GM23248 (cell line): ENCODE results near the gene BTN2A1. TPM values are rescaled to one million over a fixed set of nuclear protein-coding genes. Genes with fewer than 3 reads are reported as not detected.
A peak's percentile ranks its signal among the peaks of the same experiment; 100 is the strongest.

Experiments used
- DNase-seq: peaks from one replicate; pipeline ENCODE4 v3.0.0-alpha.2; 2015
- H2AFZ ChIP-seq: fragments of 200-600 bp; sonication (generic); 2 replicates; pipeline ENCODE4 v1.6.1; 2016; ENCODE audit warnings: antibody characterized with exemption
- H3F3A ChIP-seq: fragments of 200-600 bp; sonication (generic); 2 replicates; pipeline ENCODE4 v1.6.1; 2016; ENCODE audit warnings: mild to moderate bottlenecking, antibody characterized with exemption, mixed run types; ENCODE audit not compliant: insufficient read depth
- H3K27ac ChIP-seq: fragments of 200-600 bp; sonication (generic); 2 replicates; pipeline ENCODE4 v1.5.1; 2016; ENCODE audit warnings: mild to moderate bottlenecking
- H3K27me3 ChIP-seq: fragments of 200-600 bp; sonication (generic); replicated peaks from 2 replicates; pipeline ENCODE4 v1.6.1; 2016; ENCODE audit warnings: mild to moderate bottlenecking; ENCODE audit not compliant: insufficient read depth
- H3K36me3 ChIP-seq: fragments of 200-600 bp; sonication (generic); 2 replicates; pipeline ENCODE4 v1.6.1; 2016; ENCODE audit warnings: low read depth, mild to moderate bottlenecking
- H3K4me1 ChIP-seq: fragments of 200-600 bp; sonication (generic); 2 replicates; pipeline ENCODE4 v1.6.1; 2016; ENCODE audit warnings: mild to moderate bottlenecking; ENCODE audit not compliant: insufficient read depth
- H3K4me2 ChIP-seq: fragments of 200-600 bp; sonication (generic); one replicate; pipeline ENCODE4 v1.6.1; 2016; ENCODE audit warnings: mild to moderate bottlenecking; ENCODE audit not compliant: unreplicated experiment
- H3K4me3 ChIP-seq: fragments of 200-600 bp; sonication (generic); 2 replicates; pipeline ENCODE4 v1.5.1; 2016; ENCODE audit warnings: mild to moderate bottlenecking
- H3K79me2 ChIP-seq: fragments of 200-600 bp; sonication (generic); 2 replicates; pipeline ENCODE4 v1.6.1; 2016; ENCODE audit warnings: mild to moderate bottlenecking; ENCODE audit not compliant: insufficient read depth
- H3K9ac ChIP-seq: fragments of 200-600 bp; sonication (generic); 2 replicates; pipeline ENCODE4 v1.6.1; 2016; ENCODE audit warnings: mild to moderate bottlenecking
- H3K9me2 ChIP-seq: fragments of 200-600 bp; sonication (generic); 2 replicates; pipeline ENCODE4 v1.6.1; 2016; ENCODE audit warnings: mixed run types, mild to moderate bottlenecking, moderate library complexity; ENCODE audit not compliant: insufficient read depth
- H3K9me3 ChIP-seq: fragments of 200-600 bp; sonication (generic); one replicate; pipeline ENCODE4 v1.6.1; 2017; ENCODE audit warnings: low read depth
- H4K20me1 ChIP-seq: fragments of 200-600 bp; sonication (generic); 2 replicates; pipeline ENCODE4 v1.6.0; 2016; ENCODE audit not compliant: insufficient read depth
- EZH2 ChIP-seq: fragments of 200-600 bp; sonication (generic); IDR thresholded peaks from 2 replicates; pipeline ENCODE4 v1.6.1; 2018; ENCODE audit warnings: antibody characterized with exemption, mild to moderate bottlenecking; ENCODE audit not compliant: insufficient read depth, poor library complexity, severe bottlenecking
- EZH2phosphoT487 ChIP-seq: fragments of 200-600 bp; sonication (generic); IDR thresholded peaks from 2 replicates; pipeline ENCODE4 v1.6.1; 2018; ENCODE audit warnings: antibody characterized with exemption, moderate library complexity, mild to moderate bottlenecking, low read depth; ENCODE audit not compliant: insufficient read depth
- WGBS, 2 experiments: methylation state at CpG; one replicate each; pipeline ENCODE4 v1.1.6; 2015 to 2017; ENCODE audit warnings: low lambda C conversion rate in 2 of 2, low coverage in 1 of 2; ENCODE audit errors: missing lambda C conversion rate in 2 of 2; 5-methylcytosine and 5-hydroxymethylcytosine counted together
- in situ Hi-C: fragments of 300-500 bp; cut with MboI; formaldehyde crosslinking; loops from 2 replicates; pipeline ENCODE4 v1.15.0; 2020
- polyA plus RNA-seq: library from polyadenylated mRNA; unstranded; fragments of >200 nt; fragmentation: Nextera tagmentation; extraction: Ambion mirVana; gene quantifications from 2 replicates; pipeline ENCODE4 v1.2.1, GENCODE V29; 2016
- total RNA-seq: library from RNA; depleted of rRNA; stranded (reverse); fragments of >200 nt; shearing (Covaris generic); gene quantifications from 2 replicates; pipeline ENCODE4 v1.2.3, GENCODE V29; 2014

BTN2A1 gene
- total and polyA plus RNA-seq, 2 experiments from 2014 or later: 15.0 to 18.4 TPM

GRCh38 chr6:26495281-26495680, 37.5 kb downstream of the BTN2A1 start:
- Histone ChIP-seq H3K36me3 (no peaks in the 10 kb centered on the region), H3K9me2 (no peaks in the 10 kb centered on the region), H3K79me2 (no peaks in the 10 kb centered on the region), H3K4me3 (no peak overlapping the region), H3K9ac (no peak overlapping the region), H3F3A (no peaks in the 10 kb centered on the region), H3K4me2 (no peak overlapping the region), H2AFZ (no peak overlapping the region), H3K27ac (no peak overlapping the region), H3K9me3 (no peaks in the 10 kb centered on the region), H3K27me3 (no peaks in the 10 kb centered on the region), H3K4me1 (no peaks in the 10 kb centered on the region), H4K20me1 (no peaks in the 10 kb centered on the region)
- DNase-seq: no peak
- in situ Hi-C loops: no loop called here
- no peak for TF ChIP-seq EZH2phosphoT487
- 30 to 36% methylated on average over 1 of the region's 1 CpG for WGBS, 2 experiments

GRCh38 chr6:26497610-26498009, 39.9 kb downstream of the BTN2A1 start:
- no peak for TF ChIP-seq EZH2
- TF ChIP-seq EZH2phosphoT487: no peak

GRCh38 chr6:26500102-26500501, 42.3 kb downstream of the BTN2A1 start, which contains the start of gene BTN1A1:
BTN1A1 (plus strand) TSS chr6:26500303; CDS start chr6:26501287, 984 bp downstream.
- Histone ChIP-seq H3K36me3 (no peaks in the 10 kb centered on the region), H3K4me3 (no peak within 1 kb of the TSS), H3K9me2 (no peaks in the 10 kb centered on the region), H2AFZ (no peak within 1 kb of the TSS), H3K4me2 (no peak within 1 kb of the TSS), H3K9ac (no peak within 1 kb of the TSS), H3K4me1 (no peaks in the 10 kb centered on the region), H3K27me3 (peaks cover 20% of the 10 kb centered on the region), H4K20me1 (no peaks in the 10 kb centered on the region), H3K9me3 (no peaks in the 10 kb centered on the region), H3F3A (no peaks in the 10 kb centered on the region), H3K27ac (no peak within 1 kb of the TSS), H3K79me2 (no peaks in the 10 kb centered on the region)
- no peak for DNase-seq
- WGBS, 2 experiments: 72 to 73% methylated on average over 2 of the region's 2 CpGs
- in situ Hi-C loops: no loop called here
- TF ChIP-seq EZH2: no peak
- no peak for TF ChIP-seq EZH2phosphoT487

More at GRCh38 chr6:26497610-26498009, 39.9 kb downstream of the BTN2A1 start:
- Histone ChIP-seq H3K9ac (no peak overlapping the region), H3K27ac (no peak overlapping the region), H3K4me2 (no peak overlapping the region), H3K36me3 (no peaks in the 10 kb centered on the region), H3F3A (no peaks in the 10 kb centered on the region), H3K9me2 (no peaks in the 10 kb centered on the region), H2AFZ (no peak overlapping the region), H3K4me3 (no peak overlapping the region), H3K79me2 (no peaks in the 10 kb centered on the region), H3K4me1 (no peaks in the 10 kb centered on the region), H4K20me1 (no peaks in the 10 kb centered on the region), H3K27me3 (peaks cover 18% of the 10 kb centered on the region), H3K9me3 (no peaks in the 10 kb centered on the region)
- WGBS, 2 experiments: 93 to 94% methylated on average over 4 of the region's 4 CpGs
- in situ Hi-C loops: no loop called here
- DNase-seq: no peak

GRCh38 chr6:26501482-26501986, 43.8 kb downstream of the BTN2A1 start:
- in situ Hi-C loops: no loop called here
- H3K4me3 ChIP-seq: peak overlapping the region; percentile 60
- DNase-seq: peak; percentile 67

GRCh38 chr6:26502165-26502564, 44.4 kb downstream of the BTN2A1 start:
- Histone ChIP-seq H3K9me2 (no peaks in the 10 kb centered on the region), H3K9ac (no peak overlapping the region), H3K79me2 (no peaks in the 10 kb centered on the region), H3K4me2 (no peak overlapping the region), H4K20me1 (no peaks in the 10 kb centered on the region), H3K27me3 (peaks cover 20% of the 10 kb centered on the region), H3K4me3 (peak overlapping the region; percentile 60; the same call in 1 of the 2 replicates), H3K9me3 (no peaks in the 10 kb centered on the region), H3K36me3 (no peaks in the 10 kb centered on the region), H2AFZ (peak overlapping the region; percentile 75), H3K27ac (no peak overlapping the region), H3F3A (no peaks in the 10 kb centered on the region), H3K4me1 (no peaks in the 10 kb centered on the region)
- TF ChIP-seq EZH2 (no peak), EZH2phosphoT487 (no peak)
- DNase-seq: no peak
- in situ Hi-C loops: no loop called here

More at GRCh38 chr6:26501482-26501986, 43.8 kb downstream of the BTN2A1 start:
- Histone ChIP-seq H3K27ac (no peak overlapping the region), H3K4me1 (no peaks in the 10 kb centered on the region), H3F3A (no peaks in the 10 kb centered on the region), H3K4me2 (peak overlapping the region; percentile 65), H3K79me2 (no peaks in the 10 kb centered on the region), H2AFZ (peak overlapping the region; percentile 75), H3K9me3 (no peaks in the 10 kb centered on the region), H3K36me3 (no peaks in the 10 kb centered on the region), H4K20me1 (no peaks in the 10 kb centered on the region), H3K9ac (0 out of 2 replicates have a peak overlapping the region, but pooled peaks have one; percentile 4), H3K9me2 (no peaks in the 10 kb centered on the region), H3K27me3 (peaks cover 20% of the 10 kb centered on the region)
- WGBS, 2 experiments: 6 to 9% methylated on average over 49 of the region's 49 CpGs
- TF ChIP-seq EZH2 (no peak), EZH2phosphoT487 (no peak)
